Spleen (tissue), 11 donors: ENCODE measurements around the gene LNX1. TPM values are rescaled to one million over a fixed set of nuclear protein-coding genes. Genes with fewer than 3 reads are reported as not detected.

Experiments used
- DNase-seq: peaks from one replicate; pipeline ENCODE4 v3.0.0-alpha.2; 2020
- H3K27ac ChIP-seq, 8 donors: fragments of 200-600 bp; sonication (generic) in 7 of 8; 1 replicate in 4 of 8; 2 replicates in 4 of 8; pipeline versions ENCODE4 v1.5.0 to v1.8.0; 2016 to 2021; ENCODE audit warnings: inconsistent platforms in 4 of 8, mild to moderate bottlenecking in 4 of 8, moderate library complexity in 1 of 8
- H3K27me3 ChIP-seq, 7 donors: fragments of 200-600 bp; sonication (generic) in 6 of 7; replicated peaks in 1 of 7; 1 replicate in 4 of 7; 2 replicates in 3 of 7; pipeline versions ENCODE4 v1.5.0 to v1.8.0; 2016 to 2021; ENCODE audit warnings: inconsistent platforms in 3 of 7, mild to moderate bottlenecking in 1 of 7
- H3K36me3 ChIP-seq, 6 donors: fragments of 200-600 bp; sonication (generic) in 5 of 6; 1 replicate in 4 of 6; 2 replicates in 2 of 6; pipeline versions ENCODE4 v1.5.0 to v1.8.0; 2016 to 2021; ENCODE audit warnings: inconsistent platforms in 2 of 6
- H3K4me1 ChIP-seq, 6 donors: fragments of 200-600 bp; sonication (generic) in 5 of 6; 1 replicate in 3 of 6; 2 replicates in 3 of 6; pipeline versions ENCODE4 v1.5.0 to v1.8.0; 2016 to 2021; ENCODE audit warnings: inconsistent platforms in 3 of 6
- H3K4me3 ChIP-seq, 8 donors: fragments of 200-600 bp; sonication (generic) in 7 of 8; 1 replicate in 4 of 8; 2 replicates in 4 of 8; pipeline versions ENCODE4 v1.5.0 to v1.8.0; 2016 to 2021; ENCODE audit warnings: inconsistent platforms in 4 of 8, mild to moderate bottlenecking in 4 of 8, moderate library complexity in 2 of 8
- H3K9me3 ChIP-seq, 8 donors: fragments of 200-600 bp; sonication (generic) in 7 of 8; 1 replicate in 4 of 8; 2 replicates in 4 of 8; pipeline versions ENCODE4 v1.5.0 to v1.8.0; 2016 to 2021; ENCODE audit warnings: inconsistent platforms in 4 of 8
- POLR2A ChIP-seq, 3 donors: fragments of 450-650 bp; IDR thresholded peaks; one replicate each; pipeline ENCODE4 v1.5.1; 2017; ENCODE audit warnings: antibody characterized with exemption in 3 of 3, mild to moderate bottlenecking in 1 of 3
- POLR2AphosphoS5 ChIP-seq, 3 donors: sonication (generic); formaldehyde crosslinking; IDR thresholded peaks; one replicate each; pipeline ENCODE4 v1.5.1; 2017; ENCODE audit warnings: antibody characterized with exemption in 3 of 3
- WGBS, 5 donors: extraction: QIAGEN DNeasy Blood & Tissue Kit in 3 of 5; methylation state at CpG; one replicate each; pipeline versions ENCODE4 v1.1.5 to v1.1.7; 2013 to 2018; 5-methylcytosine and 5-hydroxymethylcytosine counted together
- intact Hi-C: fragments of 100-400 bp; cut with DNase I; formaldehyde crosslinking; loops from one replicate; pipeline ENCODE4 v1.15.0; 2023; ENCODE audit warnings: low total_unique reads
- polyA plus RNA-seq, 3 donors: library from polyadenylated mRNA; stranded (reverse); fragments of 200-250 nt; gene quantifications; one replicate each; pipeline ENCODE4 v1.2.1, GENCODE V29; 2013
- total RNA-seq, 7 donors: library from RNA; depleted of rRNA in 3 of 7; stranded (reverse); fragments of >200 nt in 3 of 7; fragmentation: NEBNext Ultra II Directional in 4 of 7; extraction: Animal tissue kit (Norgen Biotek cat#: 25700) in 4 of 7; gene quantifications; one replicate each; pipeline versions ENCODE4 v1.1.0 to v1.2.1, GENCODE V29; 2016 to 2021
- TF ChIP-seq, protein P1 (sequence below), 11 experiments: fragments of 200-600 bp in 7 of 11; fragments of 450-650 bp in 4 of 11; sonication (generic) in 4 of 11; IDR thresholded peaks in 8 of 11; conservative IDR thresholded peaks in 3 of 11; 1 replicate in 7 of 11; 2 replicates in 4 of 11; pipeline versions ENCODE4 v1.4.0 to v1.8.0; 2016 to 2021; ENCODE audit warnings: antibody characterized with exemption in 11 of 11, inconsistent platforms in 4 of 11, mild to moderate bottlenecking in 1 of 11
- donor health status: healthy with polysubstance abuse.
- donor health status: DM: no; HTN: no; CAD: no; lungs with moderate emphysema.
- donor health status: DM: no; HTN: no; CAD: no.
- donor health status: Bipolar disorder and iron deficiency.
- donor health status: healthy.
- donor health status: DM: no; HTN: no; CAD: no.
- donor health status: DM: yes; HTN: yes; CAD: no.

Gene LNX1
- total and polyA plus RNA-seq, 10 donors = 0.08 to 0.20 (median 0.13) TPM; not detected in 5

DNA sequence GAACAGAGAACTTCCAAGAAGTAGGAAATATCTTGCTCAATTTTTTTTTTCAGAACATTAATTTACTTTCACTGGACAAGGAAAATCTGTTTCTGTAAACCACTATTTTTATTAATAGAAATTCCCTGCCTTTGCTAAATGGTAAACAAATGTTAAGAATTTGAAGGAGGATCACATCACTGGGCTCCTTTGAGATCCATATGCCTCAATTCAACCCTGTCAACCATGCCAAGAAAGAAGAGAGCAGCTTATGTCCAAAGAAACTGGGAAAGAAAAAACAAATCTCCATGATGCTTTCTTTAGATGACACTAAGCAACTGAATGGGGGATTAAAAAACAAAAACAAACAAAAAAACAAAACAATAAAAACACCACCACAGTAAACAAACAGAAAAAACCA lies 47.7 kb downstream of the LNX1 start:
- intact Hi-C loops = no loop called here
- H3K36me3 ChIP-seq = no peaks in the 10 kb centered on the region
- peaks cover 0 to 2% (median 0%) of the 10 kb centered on the region in 8 donors for H3K9me3 ChIP-seq
- peaks cover 0 to 3% (median 0%) of the 10 kb centered on the region in 7 donors for H3K27me3 ChIP-seq
- no peak for DNase-seq
- H3K4me1 ChIP-seq = no peaks in the 10 kb centered on the region
- H3K4me3 ChIP-seq = no peak overlapping the region
- no peak overlapping the region for H3K27ac ChIP-seq
- TF ChIP-seq, protein P1, sequence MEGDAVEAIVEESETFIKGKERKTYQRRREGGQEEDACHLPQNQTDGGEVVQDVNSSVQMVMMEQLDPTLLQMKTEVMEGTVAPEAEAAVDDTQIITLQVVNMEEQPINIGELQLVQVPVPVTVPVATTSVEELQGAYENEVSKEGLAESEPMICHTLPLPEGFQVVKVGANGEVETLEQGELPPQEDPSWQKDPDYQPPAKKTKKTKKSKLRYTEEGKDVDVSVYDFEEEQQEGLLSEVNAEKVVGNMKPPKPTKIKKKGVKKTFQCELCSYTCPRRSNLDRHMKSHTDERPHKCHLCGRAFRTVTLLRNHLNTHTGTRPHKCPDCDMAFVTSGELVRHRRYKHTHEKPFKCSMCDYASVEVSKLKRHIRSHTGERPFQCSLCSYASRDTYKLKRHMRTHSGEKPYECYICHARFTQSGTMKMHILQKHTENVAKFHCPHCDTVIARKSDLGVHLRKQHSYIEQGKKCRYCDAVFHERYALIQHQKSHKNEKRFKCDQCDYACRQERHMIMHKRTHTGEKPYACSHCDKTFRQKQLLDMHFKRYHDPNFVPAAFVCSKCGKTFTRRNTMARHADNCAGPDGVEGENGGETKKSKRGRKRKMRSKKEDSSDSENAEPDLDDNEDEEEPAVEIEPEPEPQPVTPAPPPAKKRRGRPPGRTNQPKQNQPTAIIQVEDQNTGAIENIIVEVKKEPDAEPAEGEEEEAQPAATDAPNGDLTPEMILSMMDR (IDR thresholded peaks at IDR 0.05 in 8 of 11, conservative IDR thresholded peaks at IDR 0.05 in 3 of 11) = no peak
- TF ChIP-seq POLR2A (IDR thresholded peaks at IDR 0.05) (no peak), POLR2AphosphoS5 (IDR thresholded peaks at IDR 0.05) (no peak)

- no peaks in the 10 kb centered on the region for H3K9me3 ChIP-seq
- intact Hi-C loops = no loop called here
- DNase-seq = no peak
- peaks cover 0 to 14% (median 0%) of the 10 kb centered on the region in 7 donors for H3K27me3 ChIP-seq
- H3K36me3 ChIP-seq = no peaks in the 10 kb centered on the region
- no peak for TF ChIP-seq POLR2A (IDR thresholded peaks at IDR 0.05)
- no peak for TF ChIP-seq POLR2AphosphoS5 (IDR thresholded peaks at IDR 0.05)
- TF ChIP-seq, protein P1 (IDR thresholded peaks at IDR 0.05 in 8 of 11, conservative IDR thresholded peaks at IDR 0.05 in 3 of 11) = no peak
- 36 to 68% (median 44%) methylated on average over 2 of the region's 2 CpGs for WGBS, 5 donors
- H3K4me1 ChIP-seq = no peaks in the 10 kb centered on the region
- no peak overlapping the region for H3K4me3 ChIP-seq
- no peak overlapping the region for H3K27ac ChIP-seq
Measured at GRCh38 chr4:53541577-53542206, 49.6 kb downstream of the LNX1 start.

GRCh38 chr4:53538756-53539155 lies 52.5 kb downstream of the LNX1 start:
- Histone ChIP-seq H3K27me3 (peaks cover 0 to 14% (median 0%) of the 10 kb centered on the region in 7 donors), H3K36me3 (no peaks in the 10 kb centered on the region), H3K9me3 (no peaks in the 10 kb centered on the region), H3K4me3 (no peak overlapping the region), H3K4me1 (no peaks in the 10 kb centered on the region), H3K27ac (no peak overlapping the region)
- DNase-seq = no peak
- 86 to 97% (median 91%) methylated on average over 4 of the region's 4 CpGs for WGBS, 5 donors
- TF ChIP-seq POLR2AphosphoS5 (IDR thresholded peaks at IDR 0.05) (no peak), POLR2A (IDR thresholded peaks at IDR 0.05) (no peak)
- TF ChIP-seq, protein P1 (IDR thresholded peaks at IDR 0.05 in 8 of 11, conservative IDR thresholded peaks at IDR 0.05 in 3 of 11) = no peak
- intact Hi-C loops = no loop called here

- TF ChIP-seq POLR2AphosphoS5 (IDR thresholded peaks at IDR 0.05) (no peak), POLR2A (IDR thresholded peaks at IDR 0.05) (no peak)
- TF ChIP-seq, protein P1 (IDR thresholded peaks at IDR 0.05 in 8 of 11, conservative IDR thresholded peaks at IDR 0.05 in 3 of 11) = no peak
- Histone ChIP-seq H3K4me1 (no peaks in the 10 kb centered on the region), H3K27ac (no peak overlapping the region), H3K4me3 (no peak overlapping the region), H3K27me3 (peaks cover 0 to 14% (median 0%) of the 10 kb centered on the region in 7 donors), H3K9me3 (no peaks in the 10 kb centered on the region), H3K36me3 (no peaks in the 10 kb centered on the region)
- intact Hi-C loops = no loop called here
- DNase-seq = no peak
- 33 to 43% (median 39%) methylated on average over 3 of the region's 3 CpGs for WGBS, 5 donors
Measured at GRCh38 chr4:53537606-53538005, 53.7 kb downstream of the LNX1 start.
